Tibial nerve (tissue), 4 donors: ENCODE data around the gene LRRC72. TPM values are rescaled to one million over a fixed set of nuclear protein-coding genes. Genes with fewer than 3 reads are reported as not detected.

Source experiments
- DNase-seq, 2 donors: peaks; one replicate each; pipeline ENCODE4 v3.0.0-alpha.2; 2019; ENCODE audit warnings: low spot score in 2 of 2
- H3K27ac ChIP-seq, 4 donors: fragments of 200-600 bp; sonication (generic) in 3 of 4; one replicate each; pipeline ENCODE4 v1.5.1; 2017 to 2019; ENCODE audit warnings: mild to moderate bottlenecking in 1 of 4
- H3K27me3 ChIP-seq, 2 donors: fragments of 200-600 bp; sonication (generic) in 1 of 2; one replicate each; pipeline versions ENCODE4 v1.5.1 to v1.6.0; 2017 to 2019
- H3K36me3 ChIP-seq, 3 donors: fragments of 200-600 bp; sonication (generic); one replicate each; pipeline ENCODE4 v1.5.1; 2018 to 2019
- H3K4me1 ChIP-seq, 4 donors: fragments of 200-600 bp; sonication (generic) in 3 of 4; one replicate each; pipeline ENCODE4 v1.5.1; 2017 to 2019
- H3K4me3 ChIP-seq, 4 donors: fragments of 200-600 bp; sonication (generic) in 3 of 4; one replicate each; pipeline ENCODE4 v1.5.1; 2017 to 2019; ENCODE audit warnings: mild to moderate bottlenecking in 1 of 4, moderate library complexity in 1 of 4
- H3K9me3 ChIP-seq, 4 donors: fragments of 200-600 bp; sonication (generic) in 3 of 4; one replicate each; pipeline ENCODE4 v1.5.1; 2017 to 2019
- EP300 ChIP-seq, 2 donors: sonication (generic); formaldehyde crosslinking; IDR thresholded peaks; one replicate each; pipeline ENCODE4 v1.6.1; 2017; ENCODE audit warnings: antibody characterized with exemption in 2 of 2, mild to moderate bottlenecking in 1 of 2
- POLR2A ChIP-seq, 2 donors: fragments of 450-650 bp; IDR thresholded peaks; one replicate each; pipeline ENCODE4 v1.6.1; 2017; ENCODE audit warnings: antibody characterized with exemption in 2 of 2, mild to moderate bottlenecking in 2 of 2, moderate library complexity in 2 of 2
- WGBS, 2 donors: methylation state at CpG; one replicate each; pipeline ENCODE4 v1.1.5; 2018; 5-methylcytosine and 5-hydroxymethylcytosine counted together
- total RNA-seq, 4 donors: library from RNA; depleted of rRNA; stranded (reverse); fragments of >200 nt; gene quantifications; one replicate each; pipeline ENCODE4 v1.1.0, GENCODE V29; 2016
- TF ChIP-seq, protein P1 (sequence below), 5 experiments: fragments of 200-600 bp in 3 of 5; fragments of 450-650 bp in 2 of 5; sonication (generic) in 3 of 5; IDR thresholded peaks; one replicate each; pipeline ENCODE4 v1.5.1; 2016 to 2019; ENCODE audit warnings: antibody characterized with exemption in 5 of 5, mild to moderate bottlenecking in 3 of 5, moderate library complexity in 2 of 5

The LRRC72 gene
- total RNA-seq, 4 donors from 2014 or later, result not detected

DNA sequence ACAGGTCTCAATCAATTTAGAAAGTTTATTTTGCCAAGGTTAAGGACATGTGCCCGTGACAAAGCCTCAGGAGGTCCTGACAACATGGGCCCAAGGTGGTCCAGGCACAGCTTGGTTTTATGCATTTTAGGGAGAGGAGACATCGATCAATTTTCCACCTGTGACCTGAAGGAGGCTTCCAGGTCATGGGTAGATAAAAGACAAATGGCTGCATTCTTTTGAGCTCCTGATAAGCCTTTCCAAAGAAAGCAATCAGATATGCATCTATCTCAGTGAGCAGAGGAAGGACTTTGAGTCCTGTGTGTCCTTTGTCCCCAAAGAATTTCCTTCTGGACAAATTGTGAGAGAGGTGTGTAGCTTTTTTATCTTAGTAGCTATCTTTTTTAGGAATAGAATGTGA, 15.8 kb downstream of the LRRC72 start:
- TF ChIP-seq, protein P1, sequence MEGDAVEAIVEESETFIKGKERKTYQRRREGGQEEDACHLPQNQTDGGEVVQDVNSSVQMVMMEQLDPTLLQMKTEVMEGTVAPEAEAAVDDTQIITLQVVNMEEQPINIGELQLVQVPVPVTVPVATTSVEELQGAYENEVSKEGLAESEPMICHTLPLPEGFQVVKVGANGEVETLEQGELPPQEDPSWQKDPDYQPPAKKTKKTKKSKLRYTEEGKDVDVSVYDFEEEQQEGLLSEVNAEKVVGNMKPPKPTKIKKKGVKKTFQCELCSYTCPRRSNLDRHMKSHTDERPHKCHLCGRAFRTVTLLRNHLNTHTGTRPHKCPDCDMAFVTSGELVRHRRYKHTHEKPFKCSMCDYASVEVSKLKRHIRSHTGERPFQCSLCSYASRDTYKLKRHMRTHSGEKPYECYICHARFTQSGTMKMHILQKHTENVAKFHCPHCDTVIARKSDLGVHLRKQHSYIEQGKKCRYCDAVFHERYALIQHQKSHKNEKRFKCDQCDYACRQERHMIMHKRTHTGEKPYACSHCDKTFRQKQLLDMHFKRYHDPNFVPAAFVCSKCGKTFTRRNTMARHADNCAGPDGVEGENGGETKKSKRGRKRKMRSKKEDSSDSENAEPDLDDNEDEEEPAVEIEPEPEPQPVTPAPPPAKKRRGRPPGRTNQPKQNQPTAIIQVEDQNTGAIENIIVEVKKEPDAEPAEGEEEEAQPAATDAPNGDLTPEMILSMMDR (IDR thresholded peaks at IDR 0.05), result no peak
- no peaks in the 10 kb centered on the region for H3K27me3 ChIP-seq
- H3K27ac ChIP-seq, result no peak overlapping the region
- H3K4me1 ChIP-seq, result no peaks in the 10 kb centered on the region
- 88 to 97% methylated on average over 2 of the region's 2 CpGs for WGBS, 2 donors
- H3K9me3 ChIP-seq, result no peaks in the 10 kb centered on the region
- no peaks in the 10 kb centered on the region for H3K36me3 ChIP-seq
- no peak for DNase-seq
- no peak overlapping the region for H3K4me3 ChIP-seq

DNA sequence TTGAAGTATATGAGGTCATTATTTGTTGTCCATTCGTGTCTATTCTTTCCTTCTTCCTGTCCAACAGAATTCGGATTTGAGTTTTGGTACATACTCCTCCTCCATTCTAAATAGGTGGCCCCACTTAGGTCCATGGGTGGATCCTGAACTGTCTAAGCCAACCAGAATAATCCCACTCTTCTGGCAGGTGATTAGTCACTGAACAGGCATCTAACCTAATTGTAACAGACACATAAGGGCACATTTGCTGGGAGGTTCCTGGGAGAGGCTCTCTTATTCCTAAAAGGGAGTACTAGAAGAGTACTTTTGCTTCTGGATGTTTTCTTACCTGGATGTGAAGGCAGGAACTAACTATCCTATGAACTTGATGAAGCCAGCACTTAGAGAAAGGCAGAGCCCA, 16.8 kb downstream of the LRRC72 start:
- no peak for DNase-seq
- no peak for TF ChIP-seq POLR2A (IDR thresholded peaks at IDR 0.05)
- no peak for TF ChIP-seq EP300 (IDR thresholded peaks at IDR 0.05)
- TF ChIP-seq, protein P1 (IDR thresholded peaks at IDR 0.05), result no peak
- no peaks in the 10 kb centered on the region for H3K36me3 ChIP-seq
- no peaks in the 10 kb centered on the region for H3K9me3 ChIP-seq
- 74 to 91% methylated on average over 2 of the region's 2 CpGs for WGBS, 2 donors
- no peaks in the 10 kb centered on the region for H3K4me1 ChIP-seq
- H3K27me3 ChIP-seq, result no peaks in the 10 kb centered on the region
- H3K4me3 ChIP-seq, result no peak overlapping the region
- no peak overlapping the region for H3K27ac ChIP-seq

DNA sequence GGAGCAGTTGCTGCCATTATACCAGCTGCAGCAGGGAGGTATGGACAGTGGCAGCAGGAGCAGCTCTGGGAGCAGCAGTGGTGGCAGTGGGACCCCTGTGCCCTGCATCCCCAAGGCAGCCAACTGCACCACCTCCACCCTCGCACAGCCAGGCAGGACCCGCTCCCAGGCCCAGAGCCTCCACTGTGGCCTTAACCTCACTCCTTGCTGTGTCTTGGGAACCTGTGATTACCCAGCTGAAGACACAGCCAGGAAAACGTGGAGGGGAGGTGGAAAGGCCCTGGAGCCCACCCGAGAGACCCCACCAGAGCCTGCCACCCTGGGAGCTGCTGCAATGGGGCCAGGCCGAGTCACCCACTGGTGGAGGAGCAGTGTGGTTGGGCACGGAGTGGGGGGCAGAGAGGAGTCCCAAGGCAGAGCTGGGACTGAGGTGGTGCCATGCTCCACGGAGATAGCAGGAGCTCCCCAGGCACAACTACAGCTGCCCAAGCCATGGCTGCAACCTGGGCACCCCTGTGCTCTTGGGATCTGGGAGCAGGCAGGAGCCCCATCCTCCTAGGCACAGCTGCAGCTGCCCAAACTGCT, 20.4 kb downstream of the LRRC72 start:
- no peak for DNase-seq
- Histone ChIP-seq H3K9me3 (no peaks in the 10 kb centered on the region), H3K4me1 (no peaks in the 10 kb centered on the region), H3K27me3 (no peaks in the 10 kb centered on the region), H3K4me3 (no peak overlapping the region), H3K27ac (no peak overlapping the region), H3K36me3 (no peaks in the 10 kb centered on the region)
- TF ChIP-seq, protein P1 (IDR thresholded peaks at IDR 0.05), result no peak
- no peak for TF ChIP-seq POLR2A (IDR thresholded peaks at IDR 0.05)
- no peak for TF ChIP-seq EP300 (IDR thresholded peaks at IDR 0.05)
- 94% methylated on average over 4 to 7 of the region's 7 CpGs for WGBS, 2 donors

DNA sequence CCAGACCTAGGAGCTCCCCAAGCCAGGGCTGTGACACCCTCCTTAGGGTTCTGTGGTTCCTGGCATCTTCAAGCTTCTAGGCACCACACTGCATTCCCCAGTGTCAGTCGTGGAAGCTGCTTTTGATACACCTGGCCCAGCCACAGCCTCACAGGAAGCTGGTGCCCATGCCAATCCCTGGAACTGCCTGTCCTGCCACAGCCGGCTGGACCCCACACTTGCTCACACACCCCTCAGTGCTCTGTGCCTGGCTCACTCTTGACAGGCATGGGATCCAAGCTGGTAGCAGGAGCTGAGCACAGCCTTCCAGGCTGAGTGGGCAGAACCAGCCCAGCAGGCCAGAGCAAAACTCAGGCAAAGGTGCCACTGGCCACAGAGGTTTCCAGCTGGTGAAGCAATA, 21.8 kb downstream of the LRRC72 start:
- no peak overlapping the region for H3K27ac ChIP-seq
- H3K36me3 ChIP-seq, result no peaks in the 10 kb centered on the region
- H3K4me1 ChIP-seq, result no peaks in the 10 kb centered on the region
- 79 to 100% methylated on average over 2 of the region's 2 CpGs for WGBS, 2 donors
- no peak for DNase-seq
- TF ChIP-seq POLR2A (IDR thresholded peaks at IDR 0.05), result no peak
- TF ChIP-seq EP300 (IDR thresholded peaks at IDR 0.05), result no peak
- TF ChIP-seq, protein P1 (IDR thresholded peaks at IDR 0.05), result no peak
- no peak overlapping the region for H3K4me3 ChIP-seq
- H3K9me3 ChIP-seq, result no peaks in the 10 kb centered on the region
- H3K27me3 ChIP-seq, result no peaks in the 10 kb centered on the region

DNA sequence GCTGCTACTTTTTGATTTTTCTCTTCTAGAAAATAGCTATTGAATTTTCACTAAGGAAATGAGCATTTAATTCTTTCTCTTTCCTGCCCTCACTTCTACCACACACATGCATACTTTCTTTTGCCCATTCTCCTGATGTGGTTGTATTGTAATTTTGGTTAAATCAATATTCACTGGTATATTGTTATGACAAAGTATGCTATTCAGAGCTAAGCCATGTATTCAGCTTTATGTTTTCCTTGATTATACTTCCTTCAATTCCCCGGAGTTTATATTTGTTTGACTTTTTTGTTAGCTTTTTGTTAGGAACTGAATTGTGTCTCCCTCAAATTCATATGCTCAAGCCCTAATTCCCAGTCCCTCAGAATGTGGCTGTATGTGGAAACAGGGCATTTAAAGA, 24.0 kb downstream of the LRRC72 start:
- TF ChIP-seq, protein P1 (IDR thresholded peaks at IDR 0.05), result no peak
- TF ChIP-seq POLR2A (IDR thresholded peaks at IDR 0.05) (no peak), EP300 (IDR thresholded peaks at IDR 0.05) (no peak)
- Histone ChIP-seq H3K9me3 (no peaks in the 10 kb centered on the region), H3K4me1 (no peaks in the 10 kb centered on the region), H3K4me3 (no peak overlapping the region), H3K27ac (no peak overlapping the region), H3K27me3 (no peaks in the 10 kb centered on the region), H3K36me3 (no peaks in the 10 kb centered on the region)
- WGBS, 2 donors, result 49 to 54% methylated on average over 1 of the region's 1 CpG
- no peak for DNase-seq
